HG03196 (cell line): ENCODE data around the gene CCDC157.
"Not testable (repeated sequence)": the region's sequence is repeated elsewhere in the genome, so short reads cannot be mapped to it uniquely, and the experiment has no call there.

Experiments used
- ATAC-seq: cut with Tn5 transposase; IDR thresholded peaks from one replicate; pipeline ENCODE4 v1.9.1; 2021; ENCODE audit not compliant: unreplicated experiment

CCDC157 gene

GRCh38 chr22:30325724-30326254 lies 31.0 kb upstream of the CCDC157 start:
- no peak for ATAC-seq

- ATAC-seq: peak; percentile 29
Measured at GRCh38 chr22:30326255-30326705, 30.5 kb upstream of the CCDC157 start.

GRCh38 chr22:30326706-30327362 lies 30.0 kb upstream of the CCDC157 start, which contains the start of gene TBC1D10A:
Gene TBC1D10A (minus strand): TSS chr22:30326941. CDS start chr22:30326881, 60 bp downstream.
- ATAC-seq: peak; percentile 81

- ATAC-seq: no peak
Measured at GRCh38 chr22:30327864-30328345, 28.9 kb upstream of the CCDC157 start.

GRCh38 chr22:30328466-30329049 lies 28.2 kb upstream of the CCDC157 start:
- ATAC-seq: no peak

GRCh38 chr22:30332551-30332950 lies 24.3 kb upstream of the CCDC157 start:
- ATAC-seq: no peak

- no peak for ATAC-seq
Measured at GRCh38 chr22:30332994-30333706, 23.7 kb upstream of the CCDC157 start.

GRCh38 chr22:30333707-30334087 lies 23.1 kb upstream of the CCDC157 start:
- no peak for ATAC-seq

- no peak for ATAC-seq
Measured at GRCh38 chr22:30334646-30335045, 22.2 kb upstream of the CCDC157 start.

- no peak for ATAC-seq
Measured at GRCh38 chr22:30335236-30335635, 21.6 kb upstream of the CCDC157 start.

- no peak for ATAC-seq
Measured at GRCh38 chr22:30336752-30337460, 19.9 kb upstream of the CCDC157 start.

- no peak for ATAC-seq
Measured at GRCh38 chr22:30337461-30337778, 19.4 kb upstream of the CCDC157 start.

GRCh38 chr22:30338341-30338740 lies 18.5 kb upstream of the CCDC157 start:
- ATAC-seq: not testable (repeated sequence)

- ATAC-seq: no peak
Measured at GRCh38 chr22:30338802-30339201, 18.0 kb upstream of the CCDC157 start.

GRCh38 chr22:30340911-30341685 lies 15.7 kb upstream of the CCDC157 start:
- ATAC-seq: no peak

GRCh38 chr22:30344447-30345200 lies 12.2 kb upstream of the CCDC157 start:
- ATAC-seq: no peak

GRCh38 chr22:30347255-30347892 lies 9.4 kb upstream of the CCDC157 start:
- no peak for ATAC-seq

- ATAC-seq: no peak
Measured at GRCh38 chr22:30348404-30348803, 8.4 kb upstream of the CCDC157 start.

GRCh38 chr22:30348809-30349208 lies 8.0 kb upstream of the CCDC157 start:
- ATAC-seq: no peak
